Measurements from ENCODE around the gene LITAFD. TPM values are rescaled to one million over a fixed set of nuclear protein-coding genes. Genes with fewer than 3 reads are reported as not detected.

LITAFD gene
- total RNA-seq, 1 experiment from 2014 or later: not detected

GRCh38 chr16:8852534-8852933, 29.6 kb upstream of the LITAFD start (continued):
- no peak for TF ChIP-seq CTCF (IDR thresholded peaks at IDR 0.05 in 2 of 3, conservative IDR thresholded peaks at IDR 0.05 in 1 of 3; ENCODE audit: borderline replicate concordance in 1 of 3, insufficient read depth in 1 of 3, low read depth in 2 of 3, low read length in 2 of 3)
- TF ChIP-seq JUND (IDR thresholded peaks at IDR 0.05): no peak
- TF ChIP-seq SIN3A (IDR thresholded peaks at IDR 0.05; ENCODE audit: low read depth): no peak
- no peak for TF ChIP-seq TCF7L2 (IDR thresholded peaks at IDR 0.05; ENCODE audit: borderline replicate concordance, extremely low read depth, insufficient read depth, insufficient read length)
- TF ChIP-seq CBX3 (IDR thresholded peaks at IDR 0.05; ENCODE audit: low read depth): no peak

GRCh38 chr16:8853150-8853549, 29.0 kb upstream of the LITAFD start:
- DNase-seq (ENCODE audit: low read depth, low spot score) (no peak), ATAC-seq (no peak)
- intact Hi-C loops (cut with micrococcal nuclease): no loop called here
- Histone ChIP-seq H4K20me1 (ENCODE audit: insufficient read depth) (no peaks in the 10 kb centered on the region), H2AFZ (ENCODE audit: low read depth, low read length, poor library complexity, severe bottlenecking) (no peak overlapping the region), H3K27me3 (ENCODE audit: insufficient read depth, low read length) (no peaks in the 10 kb centered on the region), H3K4me2 (ENCODE audit: low read length) (no peak overlapping the region), H3K9me2 (ENCODE audit: insufficient read depth) (no peaks in the 10 kb centered on the region), H3K27ac (ENCODE audit: low read depth, low read length) (0 out of 2 replicates have a peak overlapping the region, but pooled peaks have one; percentile 24), H3K9ac (ENCODE audit: low read length) (no peak overlapping the region), H3K4me3 (replicated peaks in 1 of 2; ENCODE audit: low read depth in 1 of 2, low read length in 2 of 2) (no peak overlapping the region), H3K36me3 (ENCODE audit: control insufficient read depth in 1 of 2, insufficient read depth in 2 of 2, low read length in 2 of 2) (peaks cover 26 to 57% of the 10 kb centered on the region in 2 experiments), H3K79me2 (ENCODE audit: insufficient read depth, low read length) (peaks cover 3% of the 10 kb centered on the region), H3K9me3 (ENCODE audit: control insufficient read depth in 1 of 2, insufficient read depth in 1 of 2, low read depth in 1 of 2, low read length in 2 of 2) (no peaks in the 10 kb centered on the region), H3K4me1 (ENCODE audit: control insufficient read depth in 1 of 2, insufficient read depth in 2 of 2, low read length in 2 of 2) (no peaks in the 10 kb centered on the region; a peak in 1 of 4 replicates)
- RAD21 ChIA-PET (ENCODE audit: low non-redundant PET in 1 of 2, low total read pairs in 2 of 2, uncharacterized antibody in 2 of 2, unreplicated experiment in 2 of 2): no interaction called here
- CTCF ChIA-PET: no interaction called here
- BruUV-seq (replicated peaks): TSS peak; percentile 14
- POLR2A ChIA-PET: interaction anchor here (1.5 kb wide), 2 partner anchors 16 kb away, joined by 3 to 4 read pairs; partner anchors contain the start of gene CARHSP1
- TF ChIP-seq JUND (IDR thresholded peaks at IDR 0.05): no peak; the same call in 1 of the 2 replicates
- TF ChIP-seq ATF3 (IDR thresholded peaks at IDR 0.05): no peak
- no peak for TF ChIP-seq YY1 (IDR thresholded peaks at IDR 0.05; ENCODE audit: extremely low read depth, insufficient replicate concordance, low read depth, low read length)
- no peak for TF ChIP-seq POLR2AphosphoS5 (IDR thresholded peaks at IDR 0.05; ENCODE audit: low read depth, low read length)
- no peak for TF ChIP-seq ZFX (IDR thresholded peaks at IDR 0.05)
- no peak for TF ChIP-seq CEBPB (IDR thresholded peaks at IDR 0.05; ENCODE audit: low read depth)
- TF ChIP-seq MAX (IDR thresholded peaks at IDR 0.05): no peak
- no peak for TF ChIP-seq SP1 (IDR thresholded peaks at IDR 0.05; ENCODE audit: low read depth)
- no peak for TF ChIP-seq EGR1 (IDR thresholded peaks at IDR 0.05; ENCODE audit: low read depth)
- TF ChIP-seq RAD21 (IDR thresholded peaks at IDR 0.05; ENCODE audit: low read depth): no peak
- TF ChIP-seq REST (IDR thresholded peaks at IDR 0.05; ENCODE audit: low read depth): no peak
- TF ChIP-seq TCF7L2 (IDR thresholded peaks at IDR 0.05; ENCODE audit: borderline replicate concordance, extremely low read depth, insufficient read depth, insufficient read length): no peak
- TF ChIP-seq FOSL1 (IDR thresholded peaks at IDR 0.05; ENCODE audit: low read depth): no peak
- no peak for TF ChIP-seq CTCF (IDR thresholded peaks at IDR 0.05 in 2 of 3, conservative IDR thresholded peaks at IDR 0.05 in 1 of 3; ENCODE audit: borderline replicate concordance in 1 of 3, insufficient read depth in 1 of 3, low read depth in 2 of 3, low read length in 2 of 3)
- TF ChIP-seq SIN3A (IDR thresholded peaks at IDR 0.05; ENCODE audit: low read depth): no peak
- TF ChIP-seq EZH2 (IDR thresholded peaks at IDR 0.05): no peak
